Endothelial cell of umbilical vein (primary cell): Measurements from ENCODE around the gene SPON1.

ENCODE experiments used
- EZH2 ChIP-seq: IDR thresholded peaks from 2 replicates; pipeline ENCODE4 v1.6.1; 2012; ENCODE audit warnings: borderline replicate concordance, low read depth, mild to moderate bottlenecking, moderate library complexity, low read length, inconsistent platforms; ENCODE audit not compliant: severe bottlenecking
- GATA2 ChIP-seq: IDR thresholded peaks from 2 replicates; pipeline ENCODE4 v1.7.0; 2011; ENCODE audit warnings: low read depth, mild to moderate bottlenecking, moderate library complexity, mixed read lengths, low read length; ENCODE audit not compliant: insufficient read length, insufficient read depth
- JUN ChIP-seq: IDR thresholded peaks from 2 replicates; pipeline ENCODE4 v1.6.1; 2011; ENCODE audit warnings: borderline replicate concordance, low read depth; ENCODE audit not compliant: insufficient read length, insufficient read depth
- MYC ChIP-seq: IDR thresholded peaks from one replicate; pipeline ENCODE4 v1.6.1; 2011; ENCODE audit warnings: mild to moderate bottlenecking, low read depth, low read length
- POLR2A ChIP-seq: IDR thresholded peaks from 2 replicates; pipeline ENCODE4 v1.6.1; 2012; ENCODE audit warnings: low read depth, mild to moderate bottlenecking, control low read depth, low read length
- POLR2AphosphoS5 ChIP-seq: IDR thresholded peaks from 2 replicates; pipeline ENCODE4 v1.6.1; 2012; ENCODE audit warnings: low read depth, mild to moderate bottlenecking, control low read depth, low read length, moderate library complexity; ENCODE audit not compliant: insufficient read depth
- TF ChIP-seq, protein P1 (sequence below), 2 donors: IDR thresholded peaks; 1 replicate in 1 of 2; 2 replicates in 1 of 2; pipeline ENCODE4 v1.5.1; 2011; ENCODE audit warnings: low read length in 2 of 2, mild to moderate bottlenecking in 2 of 2, moderate library complexity in 2 of 2, control low read depth in 1 of 2, inconsistent platforms in 1 of 2, low read depth in 1 of 2; ENCODE audit not compliant: insufficient read depth in 1 of 2; ENCODE audit errors: extremely low read depth in 1 of 2
- TF ChIP-seq, protein P2 (sequence below): IDR thresholded peaks from 2 replicates; pipeline ENCODE4 v1.6.1; 2011; ENCODE audit not compliant: insufficient read depth, insufficient read length

DNA sequence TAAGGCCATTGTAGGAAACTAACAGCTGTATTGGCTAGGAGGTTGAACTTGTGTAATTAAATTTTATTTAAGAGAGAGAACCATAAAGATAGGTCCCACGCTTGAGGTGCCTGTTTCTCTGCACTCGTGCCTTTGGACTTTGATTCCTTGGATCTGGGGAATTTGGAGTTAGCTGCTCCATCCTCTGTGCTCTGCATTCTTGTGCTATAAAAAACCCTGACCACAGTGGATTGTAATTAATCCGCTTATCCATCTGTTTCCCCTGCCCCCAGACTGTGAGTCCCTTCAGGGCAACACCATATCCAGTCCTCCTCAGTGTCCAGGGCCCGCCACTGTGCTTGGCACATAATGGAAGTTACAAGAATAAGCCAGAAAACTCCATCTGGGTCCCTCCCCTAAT is 169.8 kb downstream of the SPON1 start:
- TF ChIP-seq, protein P1, sequence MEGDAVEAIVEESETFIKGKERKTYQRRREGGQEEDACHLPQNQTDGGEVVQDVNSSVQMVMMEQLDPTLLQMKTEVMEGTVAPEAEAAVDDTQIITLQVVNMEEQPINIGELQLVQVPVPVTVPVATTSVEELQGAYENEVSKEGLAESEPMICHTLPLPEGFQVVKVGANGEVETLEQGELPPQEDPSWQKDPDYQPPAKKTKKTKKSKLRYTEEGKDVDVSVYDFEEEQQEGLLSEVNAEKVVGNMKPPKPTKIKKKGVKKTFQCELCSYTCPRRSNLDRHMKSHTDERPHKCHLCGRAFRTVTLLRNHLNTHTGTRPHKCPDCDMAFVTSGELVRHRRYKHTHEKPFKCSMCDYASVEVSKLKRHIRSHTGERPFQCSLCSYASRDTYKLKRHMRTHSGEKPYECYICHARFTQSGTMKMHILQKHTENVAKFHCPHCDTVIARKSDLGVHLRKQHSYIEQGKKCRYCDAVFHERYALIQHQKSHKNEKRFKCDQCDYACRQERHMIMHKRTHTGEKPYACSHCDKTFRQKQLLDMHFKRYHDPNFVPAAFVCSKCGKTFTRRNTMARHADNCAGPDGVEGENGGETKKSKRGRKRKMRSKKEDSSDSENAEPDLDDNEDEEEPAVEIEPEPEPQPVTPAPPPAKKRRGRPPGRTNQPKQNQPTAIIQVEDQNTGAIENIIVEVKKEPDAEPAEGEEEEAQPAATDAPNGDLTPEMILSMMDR (IDR thresholded peaks at IDR 0.05; ENCODE audit: extremely low read depth in 1 of 2, insufficient read depth in 1 of 2, low read depth in 1 of 2, low read length in 2 of 2) = no peak
- no peak for TF ChIP-seq POLR2A
- TF ChIP-seq POLR2AphosphoS5 = no peak
- no peak for TF ChIP-seq GATA2
- no peak for TF ChIP-seq MYC
- TF ChIP-seq, protein P2, sequence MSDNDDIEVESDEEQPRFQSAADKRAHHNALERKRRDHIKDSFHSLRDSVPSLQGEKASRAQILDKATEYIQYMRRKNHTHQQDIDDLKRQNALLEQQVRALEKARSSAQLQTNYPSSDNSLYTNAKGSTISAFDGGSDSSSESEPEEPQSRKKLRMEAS = no peak
- no peak for TF ChIP-seq EZH2
- no peak for TF ChIP-seq JUN
